ENCODE measurements around the gene PTGES2. TPM values are rescaled to one million over a fixed set of nuclear protein-coding genes. Genes with fewer than 3 reads are reported as not detected.

Gene PTGES2
- total and polyA plus RNA-seq, 7 donors = 61.2 to 150 (median 119) TPM

DNA sequence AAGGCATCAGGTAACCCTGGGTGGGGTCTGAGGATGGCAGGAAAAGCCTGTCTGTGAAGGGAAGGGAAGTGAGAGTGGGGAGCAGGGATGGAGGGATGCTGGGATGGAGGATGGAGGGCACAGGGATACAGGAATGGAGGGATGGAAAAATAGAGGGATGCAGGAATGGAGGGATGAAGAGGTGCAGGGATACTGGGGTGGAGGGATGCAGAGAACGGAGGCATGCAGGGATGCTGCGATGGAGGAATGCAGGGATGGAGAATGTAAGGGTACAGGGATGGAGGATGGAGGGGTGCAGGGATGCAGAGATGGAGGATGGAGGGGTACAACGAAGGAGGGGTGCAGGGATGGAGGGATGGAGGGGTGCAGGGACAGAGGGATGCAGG lies 9.1 kb downstream of the PTGES2 start:
- Histone ChIP-seq H3K4me3 (no peak overlapping the region), H3K27ac (no peak overlapping the region), H3K4me1 (no peaks in the 10 kb centered on the region), H3K9me3 (no peaks in the 10 kb centered on the region), H3K36me3 (ENCODE audit: insufficient read depth in 1 of 2, low read depth in 1 of 2) (peaks cover 0 to 36% of the 10 kb centered on the region in 2 donors), H3K27me3 (ENCODE audit: insufficient read depth in 3 of 3, low read length in 2 of 3) (no peaks in the 10 kb centered on the region)
- 44 to 63% (median 46%) methylated on average over 3 of the region's 3 CpGs for WGBS, 3 donors
- ATAC-seq (no peak), DNase-seq (no peak)
- TF ChIP-seq, protein P1, sequence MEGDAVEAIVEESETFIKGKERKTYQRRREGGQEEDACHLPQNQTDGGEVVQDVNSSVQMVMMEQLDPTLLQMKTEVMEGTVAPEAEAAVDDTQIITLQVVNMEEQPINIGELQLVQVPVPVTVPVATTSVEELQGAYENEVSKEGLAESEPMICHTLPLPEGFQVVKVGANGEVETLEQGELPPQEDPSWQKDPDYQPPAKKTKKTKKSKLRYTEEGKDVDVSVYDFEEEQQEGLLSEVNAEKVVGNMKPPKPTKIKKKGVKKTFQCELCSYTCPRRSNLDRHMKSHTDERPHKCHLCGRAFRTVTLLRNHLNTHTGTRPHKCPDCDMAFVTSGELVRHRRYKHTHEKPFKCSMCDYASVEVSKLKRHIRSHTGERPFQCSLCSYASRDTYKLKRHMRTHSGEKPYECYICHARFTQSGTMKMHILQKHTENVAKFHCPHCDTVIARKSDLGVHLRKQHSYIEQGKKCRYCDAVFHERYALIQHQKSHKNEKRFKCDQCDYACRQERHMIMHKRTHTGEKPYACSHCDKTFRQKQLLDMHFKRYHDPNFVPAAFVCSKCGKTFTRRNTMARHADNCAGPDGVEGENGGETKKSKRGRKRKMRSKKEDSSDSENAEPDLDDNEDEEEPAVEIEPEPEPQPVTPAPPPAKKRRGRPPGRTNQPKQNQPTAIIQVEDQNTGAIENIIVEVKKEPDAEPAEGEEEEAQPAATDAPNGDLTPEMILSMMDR (IDR thresholded peaks at IDR 0.05) = no peak
- intact Hi-C loops (cut with DNase I) = loop anchor here (5.0 to 10.0 kb wide), 3 partner anchors 66 to 176 kb away; no protein-coding TSS in a partner anchor

DNA sequence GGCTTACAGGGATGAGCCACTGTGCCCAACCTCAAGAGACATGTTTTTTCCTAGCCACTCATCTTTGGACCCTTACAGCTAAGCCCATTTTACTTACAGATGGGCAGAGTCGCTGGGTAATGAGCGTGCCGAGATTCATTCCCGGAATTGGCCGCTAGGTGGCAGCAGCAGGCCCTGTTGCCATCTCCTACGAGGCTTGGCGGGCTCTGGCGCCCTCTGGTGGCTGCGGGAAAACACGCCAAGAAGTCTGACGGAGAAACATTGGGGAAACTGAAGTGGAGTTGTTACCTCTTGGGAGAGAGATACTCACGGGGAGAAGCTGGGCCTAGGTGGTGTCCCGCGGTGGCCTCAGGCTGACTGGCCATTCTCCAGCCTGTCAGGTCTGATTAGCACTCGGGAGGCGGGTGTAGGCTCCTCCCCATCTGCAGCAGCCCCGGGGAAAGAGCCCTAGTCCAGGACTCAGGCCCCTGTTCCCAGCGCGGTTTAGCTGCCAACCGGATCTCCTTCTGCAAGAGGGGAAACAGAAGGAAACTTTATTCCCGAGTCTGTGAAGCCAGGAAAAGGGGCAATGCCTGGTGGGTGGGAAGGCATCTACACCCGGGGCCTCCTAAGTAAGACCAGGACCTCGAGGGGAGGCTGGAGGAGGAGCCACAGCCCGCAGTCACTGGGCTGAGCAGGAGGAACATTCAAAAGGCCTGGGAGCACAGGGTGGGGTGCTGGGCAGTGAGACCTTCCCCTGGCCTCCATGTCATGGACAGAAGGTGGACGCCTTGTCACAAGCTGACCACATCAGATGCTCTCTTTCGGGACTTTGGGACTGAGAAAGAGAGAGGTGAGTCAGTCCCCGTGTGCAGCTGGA lies 9.7 kb downstream of the PTGES2 start:
- Histone ChIP-seq H3K27ac (no peak overlapping the region), H3K4me3 (no peak overlapping the region), H3K9me3 (no peaks in the 10 kb centered on the region), H3K36me3 (ENCODE audit: insufficient read depth in 1 of 2, low read depth in 1 of 2) (peaks cover 0 to 29% of the 10 kb centered on the region in 2 donors), H3K4me1 (no peaks in the 10 kb centered on the region), H3K27me3 (ENCODE audit: insufficient read depth in 3 of 3, low read length in 2 of 3) (no peaks in the 10 kb centered on the region)
- TF ChIP-seq, protein P1 (IDR thresholded peaks at IDR 0.05) = peak; percentile 100
- peak; percentile 95 to 97 for DNase-seq
- 8 to 10% (median 10%) methylated on average over 27 of the region's 27 CpGs for WGBS, 3 donors
- peak; percentile 68 to 83 (median 78) for ATAC-seq
- intact Hi-C loops (cut with DNase I) = loop anchor here (5.0 to 10.0 kb wide), 3 partner anchors 66 to 176 kb away; no protein-coding TSS in a partner anchor

DNA sequence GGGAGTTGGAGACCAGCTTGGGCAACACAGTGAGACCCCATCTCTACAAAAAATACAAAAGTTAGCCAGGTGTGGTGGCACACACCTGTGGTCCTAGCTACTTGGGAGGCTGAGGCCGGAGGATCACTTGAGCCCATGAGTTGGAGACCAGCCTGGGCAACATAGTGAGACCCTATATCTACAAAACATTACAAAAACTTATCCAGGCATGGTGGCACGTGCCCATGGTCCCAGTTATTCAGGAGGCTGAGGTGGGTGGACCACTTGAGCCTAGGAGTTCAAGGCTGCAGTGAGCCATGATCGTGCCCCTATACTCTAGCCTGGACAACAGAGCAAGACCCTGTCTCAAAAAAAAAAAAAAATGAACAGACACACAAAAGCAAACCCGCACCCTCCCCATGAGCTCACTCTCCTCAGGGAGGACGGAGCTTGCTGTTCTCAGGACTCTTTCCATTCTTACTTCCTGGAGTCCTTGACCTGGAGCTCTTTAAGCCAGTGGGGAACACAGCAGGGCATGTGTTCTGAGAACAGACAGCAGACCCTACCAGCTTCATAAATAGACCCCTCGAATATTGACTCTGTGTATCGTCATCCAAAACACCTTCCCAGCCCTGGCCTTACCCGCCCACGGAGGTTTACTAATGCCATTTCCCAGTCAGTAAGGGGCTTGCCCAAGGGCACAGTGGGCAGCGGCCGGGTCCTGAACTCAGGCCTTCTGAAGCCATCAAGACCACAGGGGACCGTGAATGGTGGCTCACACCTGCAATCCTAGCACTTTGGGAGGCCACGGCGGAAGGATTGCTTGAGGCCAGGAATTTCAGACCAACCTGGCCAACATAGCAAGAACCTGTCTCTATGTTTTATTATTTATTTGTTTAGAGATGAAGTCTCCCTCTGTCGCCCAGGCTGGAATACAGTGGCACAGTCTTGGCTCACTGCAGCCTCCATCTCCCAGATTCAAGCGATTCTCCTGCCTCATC lies 11.1 kb downstream of the PTGES2 start:
- H3K27me3 ChIP-seq (ENCODE audit: insufficient read depth in 3 of 3, low read length in 2 of 3) = no peaks in the 10 kb centered on the region
- intact Hi-C loops (cut with DNase I) = loop anchor here (5.0 to 10.0 kb wide), 3 partner anchors 64 to 174 kb away; no protein-coding TSS in a partner anchor
- 88 to 91% (median 89%) methylated on average over 16 of the region's 16 CpGs for WGBS, 3 donors

More for the DNA sequence above, 11.1 kb downstream of the PTGES2 start:
- Histone ChIP-seq H3K27ac (no peak overlapping the region), H3K36me3 (ENCODE audit: insufficient read depth in 1 of 2, low read depth in 1 of 2) (peaks cover 0 to 15% of the 10 kb centered on the region in 2 donors), H3K4me3 (no peak overlapping the region), H3K4me1 (peaks cover 11% of the 10 kb centered on the region), H3K9me3 (no peaks in the 10 kb centered on the region)
- peak; percentile 13 to 54 for DNase-seq
- TF ChIP-seq, protein P1 (IDR thresholded peaks at IDR 0.05) = no peak
- no peak for ATAC-seq

All from psoas muscle (tissue), 8 donors.